Measurements from ENCODE around the gene PPIP5K2. TPM values are rescaled to one million over a fixed set of nuclear protein-coding genes. Genes with fewer than 3 reads are reported as not detected.

Gene PPIP5K2
- total and polyA plus RNA-seq, 12 donors: 16.1 to 86.5 (median 45.9) TPM

- H3K9me3 ChIP-seq (replicated peaks in 1 of 3): no peaks in the 10 kb centered on the region
- H3K27ac ChIP-seq: no peak overlapping the region
- no peaks in the 10 kb centered on the region for H3K4me1 ChIP-seq (replicated peaks in 1 of 2)
- intact Hi-C loops (cut with DNase I): no loop called here
- no peaks in the 10 kb centered on the region for H3K36me3 ChIP-seq (replicated peaks in 1 of 2)
- no peak overlapping the region for H3K4me3 ChIP-seq
- no peak for DNase-seq
- 93 to 100% (median 98%) methylated on average over 1 of the region's 1 CpG for WGBS, 4 donors
- TF ChIP-seq POLR2A (IDR thresholded peaks at IDR 0.05): no peak
- TF ChIP-seq, protein P1, sequence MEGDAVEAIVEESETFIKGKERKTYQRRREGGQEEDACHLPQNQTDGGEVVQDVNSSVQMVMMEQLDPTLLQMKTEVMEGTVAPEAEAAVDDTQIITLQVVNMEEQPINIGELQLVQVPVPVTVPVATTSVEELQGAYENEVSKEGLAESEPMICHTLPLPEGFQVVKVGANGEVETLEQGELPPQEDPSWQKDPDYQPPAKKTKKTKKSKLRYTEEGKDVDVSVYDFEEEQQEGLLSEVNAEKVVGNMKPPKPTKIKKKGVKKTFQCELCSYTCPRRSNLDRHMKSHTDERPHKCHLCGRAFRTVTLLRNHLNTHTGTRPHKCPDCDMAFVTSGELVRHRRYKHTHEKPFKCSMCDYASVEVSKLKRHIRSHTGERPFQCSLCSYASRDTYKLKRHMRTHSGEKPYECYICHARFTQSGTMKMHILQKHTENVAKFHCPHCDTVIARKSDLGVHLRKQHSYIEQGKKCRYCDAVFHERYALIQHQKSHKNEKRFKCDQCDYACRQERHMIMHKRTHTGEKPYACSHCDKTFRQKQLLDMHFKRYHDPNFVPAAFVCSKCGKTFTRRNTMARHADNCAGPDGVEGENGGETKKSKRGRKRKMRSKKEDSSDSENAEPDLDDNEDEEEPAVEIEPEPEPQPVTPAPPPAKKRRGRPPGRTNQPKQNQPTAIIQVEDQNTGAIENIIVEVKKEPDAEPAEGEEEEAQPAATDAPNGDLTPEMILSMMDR (IDR thresholded peaks at IDR 0.05): no peak
- H3K27me3 ChIP-seq: no peaks in the 10 kb centered on the region
Observed at GRCh38 chr5:103207011-103207410, 86.9 kb downstream of the PPIP5K2 start.

GRCh38 chr5:103207653-103208052 is 87.6 kb downstream of the PPIP5K2 start:
- no peak for DNase-seq
- Histone ChIP-seq H3K27ac (no peak overlapping the region), H3K4me3 (no peak overlapping the region), H3K27me3 (no peaks in the 10 kb centered on the region), H3K9me3 (replicated peaks in 1 of 3) (no peaks in the 10 kb centered on the region), H3K4me1 (replicated peaks in 1 of 2) (no peaks in the 10 kb centered on the region), H3K36me3 (replicated peaks in 1 of 2) (no peaks in the 10 kb centered on the region)
- intact Hi-C loops (cut with DNase I): no loop called here
- no peak for TF ChIP-seq POLR2A (IDR thresholded peaks at IDR 0.05)
- TF ChIP-seq, protein P1 (IDR thresholded peaks at IDR 0.05): no peak

DNA sequence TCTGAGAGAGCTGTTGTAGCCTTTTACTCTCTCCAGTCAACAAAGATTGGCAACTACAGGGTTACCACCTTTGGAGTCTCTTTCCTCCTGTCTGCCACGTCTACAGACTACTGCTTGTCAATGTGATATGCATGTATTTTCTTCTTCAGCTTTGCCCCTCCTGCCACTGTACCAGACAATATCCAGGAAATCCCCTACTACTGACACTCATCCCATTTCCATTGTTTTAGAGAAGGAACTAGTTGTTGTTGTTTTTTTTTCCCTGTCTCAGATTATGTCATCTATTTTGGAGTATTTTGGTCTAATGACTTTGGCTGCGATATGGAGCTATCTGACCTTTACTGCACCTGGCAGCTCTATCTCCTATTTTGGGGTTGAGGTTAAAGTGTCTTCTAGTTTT is 88.4 kb downstream of the PPIP5K2 start:
- intact Hi-C loops (cut with DNase I): no loop called here
- no peak for DNase-seq
- no peaks in the 10 kb centered on the region for H3K36me3 ChIP-seq (replicated peaks in 1 of 2)
- peak overlapping the region in 1 of 5 donors; percentile 34 for H3K27ac ChIP-seq
- no peak overlapping the region for H3K4me3 ChIP-seq
- H3K27me3 ChIP-seq: no peaks in the 10 kb centered on the region
- no peak for TF ChIP-seq POLR2A (IDR thresholded peaks at IDR 0.05)
- TF ChIP-seq, protein P1 (IDR thresholded peaks at IDR 0.05): no peak
- 52 to 70% (median 56%) methylated on average over 2 of the region's 2 CpGs for WGBS, 4 donors
- no peaks in the 10 kb centered on the region for H3K4me1 ChIP-seq (replicated peaks in 1 of 2)
- no peaks in the 10 kb centered on the region for H3K9me3 ChIP-seq (replicated peaks in 1 of 3)

DNA sequence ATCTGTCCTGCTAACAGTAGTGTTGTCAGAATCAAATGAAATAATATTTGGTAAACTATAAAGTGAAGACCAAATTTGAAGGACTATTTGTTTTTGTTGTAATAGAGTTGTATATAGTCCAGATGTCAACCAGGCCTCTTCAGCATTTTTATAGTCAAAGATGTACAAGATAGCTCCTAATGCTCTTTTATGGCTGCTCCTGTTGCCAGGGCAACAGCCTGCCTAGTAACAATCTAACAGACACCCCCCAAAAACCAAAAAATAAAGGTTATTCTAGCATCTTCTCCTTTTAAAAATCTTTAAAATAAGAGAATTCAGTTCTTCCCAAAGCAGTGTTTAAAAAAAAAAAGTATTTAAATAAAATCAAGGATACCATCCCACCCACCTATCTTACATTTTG is 89.0 kb downstream of the PPIP5K2 start:
- no peaks in the 10 kb centered on the region for H3K27me3 ChIP-seq
- TF ChIP-seq, protein P1 (IDR thresholded peaks at IDR 0.05): no peak
- TF ChIP-seq POLR2A (IDR thresholded peaks at IDR 0.05): no peak
- H3K9me3 ChIP-seq (replicated peaks in 1 of 3): no peaks in the 10 kb centered on the region
- no peak for DNase-seq
- intact Hi-C loops (cut with DNase I): no loop called here
- H3K36me3 ChIP-seq (replicated peaks in 1 of 2): no peaks in the 10 kb centered on the region
- H3K4me3 ChIP-seq: no peak overlapping the region
- H3K27ac ChIP-seq: no peak overlapping the region
- no peaks in the 10 kb centered on the region for H3K4me1 ChIP-seq (replicated peaks in 1 of 2)
